Nephron progenitor cell (in vitro differentiated cells): ENCODE measurements around the gene TNIP3.

Experiments
- DNase-seq: peaks from one replicate; pipeline ENCODE4 v3.0.0; 2021
- H3K27ac Mint-ChIP-seq: 2 replicates; pipeline ENCODE4 v1.8.0; 2021; ENCODE audit warnings: mild to moderate bottlenecking, moderate library complexity, mixed read lengths
- H3K27me3 Mint-ChIP-seq: 2 replicates; pipeline ENCODE4 v1.8.0; 2021; ENCODE audit warnings: mild to moderate bottlenecking, low read depth, mixed read lengths; ENCODE audit not compliant: poor library complexity
- H3K36me3 Mint-ChIP-seq: 2 replicates; pipeline ENCODE4 v1.8.0; 2021; ENCODE audit warnings: low read depth, mixed read lengths
- H3K4me1 Mint-ChIP-seq: 2 replicates; pipeline ENCODE4 v1.8.0; 2021; ENCODE audit warnings: mixed read lengths
- H3K4me3 Mint-ChIP-seq: 2 replicates; pipeline ENCODE4 v1.8.0; 2021; ENCODE audit warnings: mild to moderate bottlenecking, moderate library complexity, mixed read lengths
- H3K9me3 Mint-ChIP-seq: 2 replicates; pipeline ENCODE4 v1.8.0; 2021; ENCODE audit warnings: mild to moderate bottlenecking, moderate library complexity, mixed read lengths
- CTCF ChIP-seq: fragments of 200-600 bp; sonication (generic); IDR thresholded peaks from 2 replicates; pipeline ENCODE4 v1.5.0; 2021; ENCODE audit warnings: antibody characterized with exemption

Gene TNIP3

GRCh38 chr4:121168446-121169281 is 4.5 kb upstream of the TNIP3 start:
- H3K4me1 Mint-ChIP-seq: no peaks in the 10 kb centered on the region
- no peak for TF ChIP-seq CTCF
- DNase-seq: no peak
- no peak overlapping the region for H3K4me3 Mint-ChIP-seq
- H3K27me3 Mint-ChIP-seq: peaks cover 4% of the 10 kb centered on the region
- no peaks in the 10 kb centered on the region for H3K36me3 Mint-ChIP-seq
- H3K9me3 Mint-ChIP-seq: no peaks in the 10 kb centered on the region
- no peak overlapping the region for H3K27ac Mint-ChIP-seq

- H3K9me3 Mint-ChIP-seq: no peaks in the 10 kb centered on the region
- peaks cover 4% of the 10 kb centered on the region for H3K27me3 Mint-ChIP-seq
- TF ChIP-seq CTCF: no peak
- no peaks in the 10 kb centered on the region for H3K36me3 Mint-ChIP-seq
- H3K27ac Mint-ChIP-seq: no peak overlapping the region
- no peaks in the 10 kb centered on the region for H3K4me1 Mint-ChIP-seq
- DNase-seq: no peak
- H3K4me3 Mint-ChIP-seq: no peak overlapping the region
Observed at GRCh38 chr4:121166976-121167375, 2.9 kb upstream of the TNIP3 start.

GRCh38 chr4:121165206-121165605 is 1.1 kb upstream of the TNIP3 start:
- Mint-ChIP-seq H3K9me3 (no peaks in the 10 kb centered on the region), H3K36me3 (no peaks in the 10 kb centered on the region)

GRCh38 chr4:121156822-121157769 is 7.0 kb downstream of the TNIP3 start:
- Mint-ChIP-seq H3K4me1 (peaks cover 23% of the 10 kb centered on the region), H3K27ac (no peak overlapping the region), H3K27me3 (peaks cover 8% of the 10 kb centered on the region), H3K4me3 (peak overlapping the region; percentile 90), H3K36me3 (no peaks in the 10 kb centered on the region), H3K9me3 (no peaks in the 10 kb centered on the region)
- no peak for TF ChIP-seq CTCF
- DNase-seq: peak; percentile 79

More at GRCh38 chr4:121165206-121165605, 1.1 kb upstream of the TNIP3 start:
- peaks cover 7% of the 10 kb centered on the region for H3K4me1 Mint-ChIP-seq
- H3K27me3 Mint-ChIP-seq: no peaks in the 10 kb centered on the region
- TF ChIP-seq CTCF: no peak
- H3K27ac Mint-ChIP-seq: no peak overlapping the region
- no peak for DNase-seq
- no peak overlapping the region for H3K4me3 Mint-ChIP-seq

- Mint-ChIP-seq H3K27ac (no peak overlapping the region), H3K4me3 (peak overlapping the region; percentile 90), H3K9me3 (no peaks in the 10 kb centered on the region), H3K27me3 (peaks cover 8% of the 10 kb centered on the region), H3K36me3 (no peaks in the 10 kb centered on the region), H3K4me1 (peaks cover 21% of the 10 kb centered on the region)
- no peak for TF ChIP-seq CTCF
- no peak for DNase-seq
Observed at GRCh38 chr4:121155893-121156292, 8.2 kb downstream of the TNIP3 start.
